Measurements from ENCODE around the gene LZTFL1. TPM values are rescaled to one million over a fixed set of nuclear protein-coding genes. Genes with fewer than 3 reads are reported as not detected.

Gene LZTFL1
- total RNA-seq, 2 donors from 2014 or later: 12.1 to 19.8 TPM

GRCh38 chr3:45817831-45818522, 23.9 kb downstream of the LZTFL1 start:
- 94 to 100% methylated on average over 2 to 4 of the region's 4 CpGs for WGBS, 2 experiments (ENCODE audit: insufficient coverage in 1 of 2, insufficient read length in 1 of 2)
- Histone ChIP-seq H3K9me3 (ENCODE audit: control insufficient read depth, low read length) (peaks cover 8% of the 10 kb centered on the region), H3K9ac (ENCODE audit: extremely low read depth, low read length, poor library complexity, severe bottlenecking) (no peak overlapping the region), H3K4me3 (ENCODE audit: low read length) (no peak overlapping the region), H3K4me1 (ENCODE audit: control insufficient read depth, insufficient read depth, low read length) (no peaks in the 10 kb centered on the region), H3K36me3 (ENCODE audit: control insufficient read depth, insufficient read depth, low read length) (no peaks in the 10 kb centered on the region), H3K27me3 (ENCODE audit: control insufficient read depth, insufficient read depth, low read length, poor library complexity, severe bottlenecking) (no peaks in the 10 kb centered on the region), H3K27ac (ENCODE audit: low read depth, low read length) (no peak overlapping the region)
- TF ChIP-seq CTCF (conservative IDR thresholded peaks at IDR 0.05): no peak
- no peak overlapping the region for H3K4me3 Mint-ChIP-seq
- H3K27me3 Mint-ChIP-seq (ENCODE audit: insufficient read depth): no peaks in the 10 kb centered on the region
- peaks cover 21% of the 10 kb centered on the region for H3K36me3 Mint-ChIP-seq (ENCODE audit: low read depth)
- H3K4me1 Mint-ChIP-seq: no peaks in the 10 kb centered on the region
- H3K27ac Mint-ChIP-seq: no peak overlapping the region
- no peak for DNase-seq
- H3K9me3 Mint-ChIP-seq: peaks cover 9% of the 10 kb centered on the region

DNA sequence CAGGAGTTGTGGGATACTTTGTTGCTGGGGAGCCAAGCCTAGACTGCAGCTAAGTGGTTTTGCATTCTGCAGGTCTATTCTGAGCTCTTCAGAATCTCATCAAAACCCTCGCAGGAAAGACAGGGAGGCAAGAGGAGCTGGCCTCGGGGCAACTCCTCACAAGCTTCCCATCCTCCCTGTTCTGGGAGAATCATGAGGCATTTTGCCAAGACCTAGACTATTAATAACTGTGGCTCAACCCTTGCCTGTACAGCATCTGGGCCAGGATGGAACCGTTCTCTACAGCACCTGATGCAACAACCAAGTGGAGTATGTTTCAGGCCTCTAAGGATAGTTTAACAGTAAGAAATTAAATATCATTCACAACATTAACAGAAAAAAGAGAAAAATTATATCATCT, 25.4 kb downstream of the LZTFL1 start:
- no peak overlapping the region for H3K4me3 ChIP-seq (ENCODE audit: low read length)
- Mint-ChIP-seq H3K27ac (no peak overlapping the region), H3K36me3 (ENCODE audit: low read depth) (peaks cover 21% of the 10 kb centered on the region), H3K4me3 (no peak overlapping the region), H3K4me1 (no peaks in the 10 kb centered on the region), H3K27me3 (ENCODE audit: insufficient read depth) (no peaks in the 10 kb centered on the region), H3K9me3 (peaks cover 9% of the 10 kb centered on the region)
- H3K9ac ChIP-seq (ENCODE audit: extremely low read depth, low read length, poor library complexity, severe bottlenecking): no peak overlapping the region
- no peaks in the 10 kb centered on the region for H3K36me3 ChIP-seq (ENCODE audit: control insufficient read depth, insufficient read depth, low read length)
- no peak for TF ChIP-seq CTCF (conservative IDR thresholded peaks at IDR 0.05)
- H3K4me1 ChIP-seq (ENCODE audit: control insufficient read depth, insufficient read depth, low read length): no peaks in the 10 kb centered on the region
- 96% methylated on average over 3 of the region's 3 CpGs; no CpG with 5 or more reads in 1 of the 2 experiments for WGBS, 2 experiments (ENCODE audit: insufficient coverage in 1 of 2, insufficient read length in 1 of 2)
- no peak for DNase-seq
- H3K27me3 ChIP-seq (ENCODE audit: control insufficient read depth, insufficient read depth, low read length, poor library complexity, severe bottlenecking): no peaks in the 10 kb centered on the region
- H3K9me3 ChIP-seq (ENCODE audit: control insufficient read depth, low read length): peaks cover 8% of the 10 kb centered on the region
- no peak overlapping the region for H3K27ac ChIP-seq (ENCODE audit: low read depth, low read length)

DNA sequence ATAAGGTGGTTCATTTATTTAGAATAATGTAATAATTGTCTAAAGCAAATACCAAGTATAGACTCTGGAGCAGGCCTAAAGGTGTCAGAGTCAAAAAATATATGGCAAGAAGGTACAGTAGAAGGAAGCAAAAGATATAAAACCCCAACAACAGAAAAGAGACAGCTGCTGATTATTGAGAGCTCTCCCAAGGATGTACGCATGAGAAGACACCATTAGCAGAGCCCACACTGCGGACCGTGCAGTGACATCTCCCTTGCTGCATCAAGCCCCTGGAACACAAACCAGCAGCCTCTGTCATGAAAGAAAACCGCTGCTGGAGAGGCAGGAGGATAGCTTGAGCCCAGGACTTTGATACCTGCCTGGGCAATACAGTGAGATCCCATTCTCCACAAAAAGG, 27.6 kb downstream of the LZTFL1 start:
- H3K4me1 ChIP-seq (ENCODE audit: control insufficient read depth, insufficient read depth, low read length): no peaks in the 10 kb centered on the region
- no peaks in the 10 kb centered on the region for H3K36me3 ChIP-seq (ENCODE audit: control insufficient read depth, insufficient read depth, low read length)
- no peak overlapping the region for H3K4me3 ChIP-seq (ENCODE audit: low read length)
- no peak overlapping the region for H3K4me3 Mint-ChIP-seq
- H3K36me3 Mint-ChIP-seq (ENCODE audit: low read depth): peaks cover 18% of the 10 kb centered on the region
- WGBS, 2 experiments (ENCODE audit: insufficient coverage in 1 of 2, insufficient read length in 1 of 2): 92% methylated on average over 4 of the region's 4 CpGs; no CpG with 5 or more reads in 1 of the 2 experiments
- H3K9ac ChIP-seq (ENCODE audit: extremely low read depth, low read length, poor library complexity, severe bottlenecking): no peak overlapping the region
- H3K9me3 Mint-ChIP-seq: peaks cover 9% of the 10 kb centered on the region
- no peak overlapping the region for H3K27ac ChIP-seq (ENCODE audit: low read depth, low read length)
- no peak overlapping the region for H3K27ac Mint-ChIP-seq
- H3K27me3 Mint-ChIP-seq (ENCODE audit: insufficient read depth): no peaks in the 10 kb centered on the region
- peaks cover 8% of the 10 kb centered on the region for H3K9me3 ChIP-seq (ENCODE audit: control insufficient read depth, low read length)
- DNase-seq: no peak
- H3K4me1 Mint-ChIP-seq: no peaks in the 10 kb centered on the region
- H3K27me3 ChIP-seq (ENCODE audit: control insufficient read depth, insufficient read depth, low read length, poor library complexity, severe bottlenecking): no peaks in the 10 kb centered on the region
- no peak for TF ChIP-seq CTCF (conservative IDR thresholded peaks at IDR 0.05)

All from endodermal cell (in vitro differentiated cells).